Epithelial cell of prostate (primary cell): Measurements from ENCODE around the gene UBQLN3.

Experiments
- DNase-seq: peaks from one replicate; pipeline ENCODE4 v3.0.0-alpha.2; 2011; ENCODE audit warnings: low read depth, low spot score
- H3K27ac ChIP-seq: fragments of 450-650 bp; 2 replicates; pipeline ENCODE4 v1.5.1; 2017; ENCODE audit warnings: mild to moderate bottlenecking

The UBQLN3 gene

DNA sequence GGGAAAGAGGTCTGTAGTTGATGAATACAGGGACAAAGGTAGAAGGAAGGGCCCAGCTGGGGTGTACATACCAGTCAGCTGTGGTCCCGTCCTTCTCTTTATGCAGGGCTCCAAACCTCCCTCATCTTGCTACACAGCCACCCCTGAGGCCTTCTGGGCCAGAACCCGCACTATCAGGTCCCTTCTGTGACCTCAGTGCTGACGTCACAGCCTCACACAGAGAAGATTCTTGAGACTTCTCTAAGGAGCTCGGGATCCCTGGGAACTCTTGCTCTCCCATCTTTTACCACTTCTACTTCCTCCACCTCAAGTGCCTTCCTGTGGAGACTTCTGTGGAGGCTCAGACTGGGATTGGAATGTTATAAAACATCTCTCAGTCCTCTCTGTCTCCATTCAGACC lies at the start of gene UBQLN3:
TSS of gene UBQLN3 (minus strand) at position 155 of the 400 bp plus-strand sequence. CDS start 399 bp downstream, outside the sequence.
- DNase-seq = no peak
- no peak within 1 kb of the TSS for H3K27ac ChIP-seq

DNA sequence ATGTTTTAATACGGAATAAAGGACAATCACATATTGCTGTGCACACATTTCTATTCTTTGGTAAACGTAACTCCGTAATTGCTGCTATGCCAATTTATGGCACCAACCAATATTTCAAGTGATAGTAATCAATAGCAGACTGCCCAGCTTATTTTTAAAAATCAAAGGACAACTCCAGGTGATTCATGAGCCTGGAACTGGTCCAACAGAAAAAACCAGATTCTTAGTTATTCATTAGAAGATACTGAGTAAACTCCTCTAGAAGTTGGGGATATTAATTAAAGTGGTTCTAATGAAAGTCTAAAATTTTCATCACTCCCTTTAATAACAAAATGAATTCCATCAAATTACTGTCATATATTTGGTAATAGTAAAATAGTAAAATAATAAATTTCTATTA lies 48.0 kb upstream of the UBQLN3 start:
- no peak for DNase-seq

DNA sequence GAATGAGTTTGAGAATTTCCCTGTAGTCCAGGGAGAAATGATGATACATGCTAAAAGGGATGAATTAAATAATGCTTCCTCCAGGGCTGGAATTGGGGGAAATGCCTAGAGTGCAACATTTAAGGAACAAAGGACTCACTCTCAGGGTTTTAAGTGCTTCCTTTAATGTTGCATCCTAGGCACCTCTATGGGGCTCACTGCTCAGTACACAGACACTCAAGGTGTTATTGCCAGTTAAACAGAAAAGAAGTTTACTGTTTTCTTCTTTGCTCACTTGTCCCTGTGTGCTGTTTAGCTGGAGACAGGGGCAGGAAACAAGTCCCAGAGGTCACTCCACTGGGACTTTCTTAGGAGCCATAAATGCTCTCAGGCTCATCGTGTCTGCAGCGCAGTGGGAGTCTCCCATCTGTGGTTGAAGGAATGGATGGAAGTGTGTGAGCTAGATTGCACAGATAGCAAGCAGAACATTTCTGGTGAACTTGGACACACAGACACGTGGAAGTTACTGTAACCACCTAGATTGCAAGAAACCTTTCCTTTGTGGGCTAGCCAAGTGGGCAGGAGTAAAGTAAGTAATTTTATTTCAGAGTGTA lies 46.9 kb upstream of the UBQLN3 start:
- DNase-seq = no peak
- H3K27ac ChIP-seq = no peak overlapping the region

More for the DNA sequence above, 48.0 kb upstream of the UBQLN3 start:
- no peak overlapping the region for H3K27ac ChIP-seq

DNA sequence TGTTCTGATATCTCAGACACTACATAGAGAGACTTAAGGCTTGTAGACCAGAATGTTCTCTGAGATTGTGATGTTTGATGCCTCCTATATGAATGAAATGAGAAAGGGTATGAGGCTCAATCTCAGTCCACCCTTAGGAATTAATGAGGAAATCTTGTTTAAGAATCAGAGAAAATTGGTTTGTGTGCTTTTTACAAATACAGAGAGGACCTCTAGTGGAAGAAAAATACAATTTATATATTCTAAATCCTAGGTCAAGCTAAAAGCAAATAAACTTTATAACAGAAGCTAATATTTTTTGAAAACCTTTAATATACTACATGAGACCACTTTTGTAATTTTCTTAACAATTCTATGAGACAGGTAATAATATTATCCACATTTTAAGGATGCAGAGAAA lies 43.6 kb upstream of the UBQLN3 start:
- H3K27ac ChIP-seq = no peak overlapping the region
- DNase-seq = no peak

DNA sequence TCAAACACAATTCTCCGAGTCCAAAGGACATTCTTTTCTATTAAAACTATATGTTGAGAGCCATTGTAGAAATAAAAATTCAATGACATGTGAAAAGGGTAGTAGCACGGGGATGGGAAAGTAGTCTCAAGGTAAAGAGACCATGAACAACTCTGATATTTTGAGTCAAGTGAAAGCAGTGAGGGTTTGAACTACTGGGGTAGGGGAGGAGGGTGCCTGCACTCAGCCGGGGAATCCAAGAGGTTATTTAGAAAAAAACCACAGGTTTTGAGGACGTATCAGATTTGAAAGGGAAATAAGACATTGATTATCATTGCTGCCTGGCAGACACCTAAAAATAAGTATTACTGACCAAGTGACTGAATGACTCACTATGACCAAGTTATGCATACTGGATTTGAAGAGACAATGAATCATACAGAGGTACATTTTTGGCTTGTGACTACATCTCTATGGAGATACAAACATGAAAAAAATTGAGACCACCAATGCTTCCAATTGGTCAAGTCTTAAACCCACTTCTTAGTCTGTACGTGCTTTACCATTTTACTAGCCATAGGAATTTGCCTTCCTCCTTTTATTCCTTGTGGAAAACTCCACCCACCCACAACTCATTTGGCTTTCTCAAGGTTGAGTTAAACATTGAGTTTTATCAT lies 40.8 kb upstream of the UBQLN3 start:
- DNase-seq = peak; percentile 29
- H3K27ac ChIP-seq = peak overlapping the region; percentile 2

DNA sequence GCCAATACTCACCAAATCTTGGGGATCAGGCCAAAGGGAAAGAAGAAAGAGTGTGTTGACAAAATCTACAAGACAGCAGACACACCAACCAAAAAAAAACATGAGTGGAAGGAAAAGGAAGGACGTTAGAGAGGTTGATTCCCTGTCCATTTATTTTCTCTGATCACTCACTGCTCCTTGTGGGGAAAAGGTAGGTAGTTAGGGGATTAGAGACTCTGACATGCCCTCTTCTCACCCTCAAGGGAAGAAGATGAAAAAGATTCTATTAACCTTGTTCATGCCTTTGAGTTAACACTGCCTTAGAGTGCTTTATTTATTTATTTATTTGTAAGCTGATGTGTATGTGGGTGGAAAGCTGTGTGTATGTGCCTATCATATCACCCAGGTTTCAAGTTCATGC lies 38.7 kb upstream of the UBQLN3 start, which contains the start of gene OR52H1:
TSS of gene OR52H1 (minus strand) at position 101 of the 400 bp plus-strand sequence. CDS start 3,035 bp downstream, outside the sequence.
- DNase-seq = no peak
- no peak within 1 kb of the TSS for H3K27ac ChIP-seq

DNA sequence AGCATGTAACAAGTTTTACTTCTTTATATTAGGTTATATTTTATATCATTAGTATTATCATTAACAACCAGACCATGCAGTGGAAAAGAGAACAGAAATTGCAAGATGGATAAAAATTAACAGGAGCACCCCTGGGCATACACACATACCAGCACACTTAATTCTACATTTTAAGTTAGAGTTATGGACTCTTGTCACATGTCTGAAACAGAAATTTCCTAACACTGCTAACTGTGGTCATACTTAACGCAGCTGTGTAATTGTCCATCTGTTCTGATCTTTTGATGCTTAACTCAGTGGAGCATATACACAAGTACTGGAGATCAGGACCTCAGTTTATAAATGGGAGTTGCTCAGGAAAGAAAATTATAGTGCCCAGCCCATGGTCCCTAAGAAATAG lies 38.2 kb upstream of the UBQLN3 start:
- H3K27ac ChIP-seq = no peak overlapping the region
- no peak for DNase-seq

DNA sequence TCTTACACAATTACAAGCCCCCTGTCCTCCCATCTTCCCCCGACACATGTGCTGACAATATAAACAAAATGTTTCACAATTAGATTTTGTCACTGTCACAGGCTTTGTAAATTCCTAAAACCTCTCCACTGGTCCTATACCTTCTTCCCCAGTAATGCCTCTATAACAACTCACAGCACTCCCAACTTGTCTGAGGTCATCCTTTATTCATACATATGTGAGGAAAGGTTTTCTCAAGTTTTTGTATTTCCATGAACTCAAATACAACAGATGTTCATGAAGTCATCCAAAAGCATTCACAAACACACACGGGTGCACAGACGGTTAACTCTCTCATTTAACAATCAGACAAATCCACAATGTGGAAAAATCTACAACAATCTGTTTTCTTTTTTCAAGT lies 36.7 kb upstream of the UBQLN3 start:
- DNase-seq = no peak
- no peak overlapping the region for H3K27ac ChIP-seq

DNA sequence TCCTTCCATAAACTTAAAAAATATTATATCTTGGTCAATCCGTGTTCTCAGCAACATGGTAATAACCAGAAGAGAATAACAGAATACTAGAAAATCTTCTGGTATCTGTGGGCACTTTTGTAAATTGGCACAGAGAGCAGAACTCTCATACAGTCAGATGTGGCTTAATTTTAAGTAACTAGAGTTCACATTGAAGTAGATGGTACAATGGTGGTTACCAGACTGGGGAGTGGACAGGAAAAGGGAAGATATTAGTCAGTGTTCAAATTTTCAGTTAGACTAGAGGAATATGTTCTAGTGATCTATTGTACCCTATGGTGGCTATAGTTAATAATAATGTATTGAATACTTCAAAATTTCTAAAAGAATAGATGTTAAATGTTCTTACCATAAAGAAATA lies 31.7 kb upstream of the UBQLN3 start:
- DNase-seq = no peak
- H3K27ac ChIP-seq = no peak overlapping the region

DNA sequence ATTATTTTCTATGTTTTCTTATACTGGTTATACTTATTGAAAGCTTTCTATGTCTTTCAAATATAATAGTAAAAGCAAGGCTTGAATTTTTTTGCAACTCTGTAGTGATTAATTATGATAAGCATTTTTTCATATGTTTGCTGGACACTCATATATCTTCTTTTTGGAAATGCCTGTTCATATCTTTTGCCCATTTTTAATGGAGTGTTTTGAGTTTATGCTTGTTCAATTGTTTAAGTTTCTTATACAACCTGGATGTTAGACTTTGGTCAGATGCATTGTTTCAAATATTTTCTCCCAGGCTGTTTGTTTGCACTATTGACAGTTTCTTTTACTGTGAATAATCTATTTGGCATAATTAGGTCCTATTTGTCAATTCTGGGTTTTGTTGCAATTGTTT lies 26.7 kb upstream of the UBQLN3 start:
- no peak overlapping the region for H3K27ac ChIP-seq
- DNase-seq = no peak

DNA sequence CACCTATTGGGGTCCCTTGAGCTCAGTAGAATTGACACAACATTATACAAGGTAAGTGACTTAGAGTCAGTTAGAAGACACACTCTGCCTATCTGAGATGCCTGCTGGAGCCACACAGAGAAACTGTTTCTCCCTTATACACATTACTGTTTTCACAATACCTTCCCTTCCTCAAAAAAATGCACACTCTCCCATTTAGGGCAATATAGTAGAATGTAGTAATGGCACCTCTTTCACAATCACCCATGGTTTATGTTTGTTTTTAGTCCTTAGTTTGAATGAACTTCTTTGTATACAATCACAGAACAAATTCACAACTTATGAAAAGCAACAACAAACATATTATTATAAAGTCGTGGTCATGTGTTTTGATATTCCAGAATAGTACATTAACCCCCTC lies 24.3 kb upstream of the UBQLN3 start:
- no peak for DNase-seq
- no peak overlapping the region for H3K27ac ChIP-seq

DNA sequence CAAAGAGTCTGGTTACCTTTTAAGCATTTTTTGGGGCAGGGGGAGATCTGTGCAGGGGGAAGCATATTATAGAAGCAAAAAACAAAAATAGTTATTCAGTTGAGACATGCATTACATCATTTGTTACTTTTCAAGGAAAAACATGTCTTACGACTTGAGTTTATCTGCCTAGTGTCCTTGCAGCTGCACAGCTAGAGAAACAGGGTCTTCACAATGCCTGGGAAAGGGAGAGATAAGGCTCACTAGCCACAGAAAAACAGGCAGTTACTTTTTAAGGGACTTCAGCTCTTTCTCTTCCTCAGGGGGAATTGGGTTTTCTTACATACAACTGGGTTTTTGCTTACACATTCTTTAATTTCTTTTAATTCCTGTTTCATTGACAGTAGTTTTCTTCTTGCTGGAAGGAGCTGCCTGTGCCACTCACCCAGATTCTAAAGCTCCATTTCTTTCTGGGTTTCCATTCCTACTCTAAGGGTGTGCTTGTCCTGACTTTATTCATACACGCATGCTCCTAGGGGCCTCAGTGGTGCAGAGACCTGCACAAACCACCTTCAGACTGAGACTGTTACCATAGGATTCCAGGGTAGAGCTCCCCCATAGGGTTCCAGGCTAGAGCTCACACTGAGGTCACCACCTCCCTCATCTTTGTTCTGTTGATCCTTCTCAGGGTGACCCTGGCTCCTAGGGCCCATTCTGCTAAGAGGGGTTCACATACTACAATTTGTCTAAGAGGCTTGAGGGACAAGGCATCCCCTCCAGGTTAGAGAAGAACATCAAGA lies 21.5 kb upstream of the UBQLN3 start:
- H3K27ac ChIP-seq = no peak overlapping the region
- DNase-seq = no peak

DNA sequence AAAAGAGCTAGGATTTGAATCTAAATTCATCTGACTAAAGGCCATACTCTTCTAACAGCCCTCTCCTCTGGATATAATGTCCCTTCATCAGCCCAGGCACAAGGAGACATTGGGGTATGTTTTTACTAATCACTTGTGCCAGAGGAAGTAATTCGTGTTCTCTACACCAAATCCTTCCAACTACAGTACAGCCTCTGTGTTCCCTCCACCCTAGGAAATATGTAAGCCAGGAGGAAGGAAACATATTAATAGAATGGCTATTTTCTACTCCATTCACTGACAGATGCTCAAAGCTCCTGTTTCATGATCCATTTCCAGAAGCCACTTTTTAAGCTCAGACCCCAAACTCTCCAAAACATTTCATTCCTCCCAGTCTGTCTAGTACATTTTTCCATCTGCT lies 18.7 kb upstream of the UBQLN3 start:
- H3K27ac ChIP-seq = no peak overlapping the region
- no peak for DNase-seq

DNA sequence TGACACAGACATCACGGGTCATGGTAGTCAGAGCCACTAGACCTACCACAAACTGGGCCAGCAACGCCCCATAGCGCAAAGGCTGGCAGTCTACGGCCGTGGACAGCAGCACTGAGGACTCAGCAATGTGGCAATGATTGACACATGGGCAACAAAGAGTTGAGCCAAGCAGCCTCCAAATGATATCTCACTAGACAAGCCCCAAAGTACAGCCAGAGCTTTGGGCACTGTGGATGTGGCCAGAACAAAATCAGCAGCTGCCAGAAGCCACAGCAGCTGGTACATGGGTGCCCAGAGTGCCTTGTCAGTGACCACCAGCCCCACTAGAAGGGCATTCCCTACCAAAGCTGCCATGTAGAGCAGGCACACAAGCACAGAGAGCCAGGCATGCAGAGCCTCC lies 18.0 kb upstream of the UBQLN3 start:
- no peak overlapping the region for H3K27ac ChIP-seq
- DNase-seq = no peak

DNA sequence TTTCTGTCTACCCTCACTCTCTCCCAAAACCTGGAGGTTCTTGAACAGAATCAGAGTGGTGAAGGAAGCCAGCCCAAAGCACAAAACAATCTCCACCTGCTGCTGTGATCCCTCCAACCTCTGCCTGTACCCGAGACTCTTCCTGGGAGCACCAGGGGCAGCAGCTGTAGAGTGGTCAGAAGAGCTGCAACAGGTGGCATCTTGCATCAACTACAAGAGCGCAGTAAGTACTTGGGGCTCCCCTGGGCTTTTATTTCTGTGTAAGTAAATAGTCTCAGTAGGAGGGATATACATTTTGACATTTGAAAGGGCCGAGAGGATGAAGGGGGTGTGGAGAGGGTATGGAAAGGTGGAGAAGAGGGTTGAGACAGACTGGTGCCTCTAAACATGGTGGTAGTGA lies 15.0 kb upstream of the UBQLN3 start:
- H3K27ac ChIP-seq = no peak overlapping the region
- no peak for DNase-seq

DNA sequence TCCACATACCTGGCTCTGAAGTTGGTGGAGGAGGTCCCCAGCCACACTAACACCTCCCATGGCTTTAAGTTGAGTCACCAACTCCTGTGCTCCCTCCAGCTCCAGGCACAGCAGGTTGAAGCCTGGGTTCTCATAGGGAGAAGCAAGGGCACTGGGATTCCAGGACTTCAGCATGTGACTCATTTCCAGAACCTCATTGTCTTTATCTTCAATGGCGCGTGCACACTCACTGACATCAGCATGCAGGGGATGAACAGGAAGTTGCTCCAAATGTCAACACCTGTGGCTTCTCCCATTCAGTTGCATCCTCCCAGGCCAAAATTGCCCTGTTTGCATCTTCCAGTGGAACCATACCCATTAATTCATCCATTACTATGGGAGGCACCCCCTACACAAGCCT lies 12.6 kb upstream of the UBQLN3 start:
- no peak overlapping the region for H3K27ac ChIP-seq
- DNase-seq = no peak

DNA sequence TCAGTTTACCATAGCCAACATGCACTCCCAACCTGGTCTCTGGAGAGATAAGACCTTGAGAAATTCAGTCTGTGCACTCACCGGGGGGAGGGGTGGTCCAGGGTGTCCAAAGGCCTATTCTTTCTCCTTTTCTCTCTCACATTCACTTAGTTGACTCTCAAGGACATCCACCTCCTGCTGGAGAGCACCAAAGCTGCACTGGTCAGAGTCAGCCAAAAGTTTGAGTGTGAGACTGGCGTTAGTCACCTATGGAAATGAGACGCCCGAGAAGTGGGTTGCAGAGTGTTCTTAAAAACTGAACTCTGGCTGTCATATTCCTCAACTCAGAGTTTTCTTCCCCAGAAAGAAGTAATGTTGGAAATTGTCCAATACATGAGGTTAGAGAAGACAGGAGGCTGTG lies 11.8 kb upstream of the UBQLN3 start:
- H3K27ac ChIP-seq = no peak overlapping the region

DNA sequence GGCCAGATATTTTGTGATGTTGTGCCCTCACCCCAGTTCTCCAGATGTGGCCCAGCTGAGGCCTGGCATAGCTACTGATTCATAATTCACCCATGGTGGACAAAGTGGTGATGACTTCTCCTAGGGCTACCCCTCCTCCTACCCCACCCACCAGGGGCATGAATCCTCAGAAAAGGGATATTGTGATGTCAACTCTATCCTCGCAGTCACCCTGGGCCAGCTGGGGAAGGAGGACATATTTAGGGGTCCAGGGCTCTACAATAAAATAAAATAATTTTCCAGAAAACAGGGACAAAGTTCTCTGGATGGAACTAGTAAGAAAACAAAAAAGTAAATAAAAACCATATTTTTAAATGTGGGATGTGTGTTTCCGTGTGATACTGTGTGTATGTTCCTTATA lies 6.8 kb upstream of the UBQLN3 start, which contains the start of gene UBQLNL:
TSS of gene UBQLNL (minus strand) at position 101 of the 400 bp plus-strand sequence. CDS start 258 bp downstream, outside the sequence.
- DNase-seq = no peak
- H3K27ac ChIP-seq = no peak within 1 kb of the TSS

More for the DNA sequence above, 11.8 kb upstream of the UBQLN3 start:
- no peak for DNase-seq

DNA sequence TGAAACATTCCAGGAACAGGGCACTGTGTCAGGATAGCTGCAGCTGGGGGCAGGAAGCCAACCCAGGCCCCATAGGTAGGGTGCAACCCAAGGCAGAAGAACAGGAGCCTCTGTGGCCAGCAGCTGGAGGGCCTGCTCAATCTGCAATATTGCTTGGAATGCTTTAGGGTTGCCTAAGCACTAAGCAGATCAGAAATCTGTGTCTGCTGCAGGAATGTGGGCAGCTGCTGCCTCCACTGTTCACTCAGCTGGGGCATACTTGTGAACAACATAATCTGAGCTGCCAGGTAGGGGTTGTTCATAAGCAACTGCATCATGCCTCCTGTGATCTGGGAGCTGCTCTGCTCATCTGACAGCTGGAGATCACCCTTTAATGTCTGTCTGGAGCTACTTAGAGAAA lies 5.1 kb upstream of the UBQLN3 start:
- H3K27ac ChIP-seq = no peak overlapping the region
- no peak for DNase-seq

DNA sequence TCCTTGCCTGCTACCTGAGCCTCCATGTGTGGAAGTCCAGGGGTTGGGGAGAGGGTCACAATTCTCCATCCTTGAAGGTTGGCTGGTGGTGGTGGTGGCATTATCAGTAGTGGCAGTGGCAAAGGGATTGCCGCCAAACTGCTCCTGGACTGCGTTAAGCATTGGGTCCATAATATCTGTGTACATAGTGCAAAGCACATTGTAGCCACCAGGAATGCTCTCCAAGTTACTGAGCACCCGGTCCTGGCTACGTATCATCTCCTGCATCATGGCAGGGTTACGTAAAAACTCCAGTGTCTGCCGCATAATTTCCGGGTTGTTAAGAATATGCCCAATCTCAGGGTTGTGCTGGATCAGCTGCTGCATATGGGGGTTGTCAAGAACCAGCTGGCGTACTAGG lies 1.2 kb downstream of the UBQLN3 start:
- DNase-seq = no peak
- H3K27ac ChIP-seq = no peak overlapping the region

DNA sequence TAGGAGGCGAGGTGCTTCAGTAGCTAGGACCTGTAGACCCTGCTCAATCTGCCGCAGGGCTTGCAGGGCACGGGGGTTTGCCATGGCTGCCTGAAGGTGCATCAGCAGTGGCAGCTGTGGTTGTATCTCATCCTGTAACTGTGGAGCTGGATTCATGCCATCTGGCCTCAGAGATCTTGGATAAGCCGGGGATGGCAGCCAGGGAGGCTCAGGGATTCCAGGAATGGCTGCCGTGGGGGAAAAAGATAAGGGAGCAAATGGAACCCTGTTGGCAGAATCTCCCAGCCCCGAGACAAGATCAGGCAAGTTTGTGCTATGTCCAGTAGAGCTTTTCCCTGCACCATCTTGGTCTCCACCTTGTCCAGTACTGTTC lies 1.8 kb downstream of the UBQLN3 start:
- no peak for DNase-seq
- no peak overlapping the region for H3K27ac ChIP-seq
